Measurements from ENCODE around the gene PLEKHM3. TPM values are rescaled to one million over a fixed set of nuclear protein-coding genes. Genes with fewer than 3 reads are reported as not detected.

PLEKHM3 gene
- total RNA-seq, 2 experiments from 2014 or later, result 11.3 to 11.6 TPM

DNA sequence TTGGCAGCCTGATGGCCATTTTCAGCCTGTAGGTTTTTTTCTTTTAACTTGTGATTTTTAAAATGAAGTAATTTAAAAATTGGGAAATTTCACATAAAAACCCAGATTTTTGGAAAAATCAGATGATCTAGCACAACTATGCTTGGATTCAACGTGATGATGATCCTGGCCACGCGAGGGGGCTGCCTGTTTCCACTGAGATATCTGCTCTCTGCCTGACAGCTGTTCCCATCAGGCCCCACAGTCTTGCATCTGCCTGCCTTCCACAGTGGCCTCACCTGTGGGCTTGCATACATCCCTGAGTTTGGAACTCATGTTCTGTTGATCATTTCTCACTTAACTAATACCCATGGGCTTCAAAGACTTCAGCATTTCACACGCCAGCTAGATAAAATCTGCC lies 163.5 kb downstream of the PLEKHM3 start:
- Mint-ChIP-seq H3K4me1 (ENCODE audit: low read depth) (no peaks in the 10 kb centered on the region), H3K27me3 (no peaks in the 10 kb centered on the region), H3K36me3 (ENCODE audit: low read depth) (peaks cover 35% of the 10 kb centered on the region), H3K9me3 (no peaks in the 10 kb centered on the region), H3K27ac (no peak overlapping the region), H3K4me3 (no peak overlapping the region)
- Histone ChIP-seq H3K27me3 (ENCODE audit: control insufficient read depth in 1 of 2, insufficient read depth in 2 of 2, low read length in 2 of 2) (no peaks in the 10 kb centered on the region), H3K4me1 (ENCODE audit: insufficient read depth, low read length) (no peaks in the 10 kb centered on the region), H3K36me3 (ENCODE audit: insufficient read depth, low read length) (peaks cover 14% of the 10 kb centered on the region), H3K4me3 (ENCODE audit: low read length) (no peak overlapping the region), H3K9me3 (ENCODE audit: control insufficient read depth in 1 of 2, insufficient read depth in 1 of 2, low read length in 2 of 2) (no peaks in the 10 kb centered on the region), H3K27ac (ENCODE audit: low read depth in 1 of 2, low read length in 2 of 2) (no peak overlapping the region)
- TF ChIP-seq CTCF (IDR thresholded peaks at IDR 0.05), result no peak
- intact Hi-C loops (cut with DNase I, micrococcal nuclease), result no loop called here
- ATAC-seq (ENCODE audit: poor library complexity), result no peak
- ChIA-PET POLR2A (interaction anchor here (1.2 kb wide), 1 partner anchor 9 kb away, joined by 4 read pairs; no protein-coding TSS in a partner anchor), CTCF (no interaction called here)
- no peak for DNase-seq

DNA sequence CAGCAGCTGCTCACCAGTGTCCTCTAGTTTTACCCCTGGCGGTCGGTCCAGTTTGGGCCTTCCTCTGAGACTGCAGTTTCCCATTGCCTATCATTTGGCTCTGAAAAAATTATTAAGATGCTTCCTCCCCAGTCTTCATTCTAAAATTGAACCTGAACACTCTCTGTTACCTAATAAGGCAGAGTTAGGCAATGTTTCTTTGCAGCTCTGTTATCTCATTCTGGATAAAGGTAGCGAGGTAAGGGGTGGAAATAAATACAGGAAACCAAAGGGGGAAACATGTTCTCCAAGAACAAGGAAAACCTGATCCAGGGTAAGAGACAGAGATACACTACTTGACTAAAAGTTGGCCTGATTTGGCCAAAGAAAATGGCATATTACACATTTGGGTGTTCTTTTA lies 164.6 kb downstream of the PLEKHM3 start:
- TF ChIP-seq CTCF (IDR thresholded peaks at IDR 0.05), result no peak
- Histone ChIP-seq H3K36me3 (ENCODE audit: insufficient read depth, low read length) (peaks cover 14% of the 10 kb centered on the region), H3K9me3 (ENCODE audit: control insufficient read depth in 1 of 2, insufficient read depth in 1 of 2, low read length in 2 of 2) (no peaks in the 10 kb centered on the region), H3K27me3 (ENCODE audit: control insufficient read depth in 1 of 2, insufficient read depth in 2 of 2, low read length in 2 of 2) (no peaks in the 10 kb centered on the region), H3K27ac (ENCODE audit: low read depth in 1 of 2, low read length in 2 of 2) (no peak overlapping the region), H3K4me3 (ENCODE audit: low read length) (no peak overlapping the region), H3K4me1 (ENCODE audit: insufficient read depth, low read length) (no peaks in the 10 kb centered on the region)
- H3K9me3 Mint-ChIP-seq, result no peaks in the 10 kb centered on the region
- ChIA-PET CTCF (no interaction called here), POLR2A (interaction anchor here (0.8 kb wide), 1 partner anchor 513 kb away, joined by 3 read pairs; no protein-coding TSS in a partner anchor)
- ATAC-seq (ENCODE audit: poor library complexity) (no peak), DNase-seq (no peak)
- no peak overlapping the region for H3K27ac Mint-ChIP-seq
- no peaks in the 10 kb centered on the region for H3K27me3 Mint-ChIP-seq
- intact Hi-C loops (cut with DNase I, micrococcal nuclease), result no loop called here
- peaks cover 42% of the 10 kb centered on the region for H3K36me3 Mint-ChIP-seq (ENCODE audit: low read depth)
- H3K4me1 Mint-ChIP-seq (ENCODE audit: low read depth), result no peaks in the 10 kb centered on the region
- H3K4me3 Mint-ChIP-seq, result no peak overlapping the region

DNA sequence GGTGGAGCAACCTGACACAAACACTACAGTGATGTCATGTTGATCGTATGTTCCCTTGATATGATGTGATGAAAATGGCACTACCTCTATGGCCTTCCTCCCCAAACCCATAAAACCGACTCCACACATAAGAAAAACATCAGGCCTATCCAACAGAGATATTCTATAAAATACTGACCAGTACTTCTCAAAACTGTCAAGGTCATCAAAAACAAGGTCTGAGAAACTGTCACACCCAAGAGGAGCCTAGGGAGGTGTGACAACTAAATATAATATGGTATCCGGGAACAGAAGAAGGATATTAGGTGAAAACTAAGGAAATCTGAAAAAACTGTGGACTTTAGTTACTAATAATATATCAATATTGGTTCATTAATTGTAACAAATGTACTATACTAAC lies 169.7 kb downstream of the PLEKHM3 start:
- no peak for TF ChIP-seq CTCF (IDR thresholded peaks at IDR 0.05)
- Mint-ChIP-seq H3K4me1 (ENCODE audit: low read depth) (no peaks in the 10 kb centered on the region), H3K36me3 (ENCODE audit: low read depth) (peaks cover 56% of the 10 kb centered on the region), H3K4me3 (no peak overlapping the region), H3K27me3 (no peaks in the 10 kb centered on the region), H3K9me3 (no peaks in the 10 kb centered on the region), H3K27ac (no peak overlapping the region)
- Histone ChIP-seq H3K4me1 (ENCODE audit: insufficient read depth, low read length) (no peaks in the 10 kb centered on the region), H3K9me3 (ENCODE audit: control insufficient read depth in 1 of 2, insufficient read depth in 1 of 2, low read length in 2 of 2) (no peaks in the 10 kb centered on the region), H3K36me3 (ENCODE audit: insufficient read depth, low read length) (peaks cover 6% of the 10 kb centered on the region), H3K27me3 (ENCODE audit: control insufficient read depth in 1 of 2, insufficient read depth in 2 of 2, low read length in 2 of 2) (no peaks in the 10 kb centered on the region), H3K27ac (ENCODE audit: low read depth in 1 of 2, low read length in 2 of 2) (no peak overlapping the region), H3K4me3 (ENCODE audit: low read length) (no peak overlapping the region)
- intact Hi-C loops (cut with DNase I, micrococcal nuclease), result no loop called here
- ChIA-PET POLR2A (no interaction called here), CTCF (no interaction called here)
- ATAC-seq (ENCODE audit: poor library complexity), result no peak
- DNase-seq, result no peak

Measured in CD4-positive, alpha-beta T cell (primary cell).